NCI-H1436 (cell line): ENCODE measurements around the gene MGAT5.

ENCODE experiments used
- DNase-seq: peaks from one replicate; lab custom pipeline; 2025; lab: John Stamatoyannopoulos, UW

The MGAT5 gene

DNA sequence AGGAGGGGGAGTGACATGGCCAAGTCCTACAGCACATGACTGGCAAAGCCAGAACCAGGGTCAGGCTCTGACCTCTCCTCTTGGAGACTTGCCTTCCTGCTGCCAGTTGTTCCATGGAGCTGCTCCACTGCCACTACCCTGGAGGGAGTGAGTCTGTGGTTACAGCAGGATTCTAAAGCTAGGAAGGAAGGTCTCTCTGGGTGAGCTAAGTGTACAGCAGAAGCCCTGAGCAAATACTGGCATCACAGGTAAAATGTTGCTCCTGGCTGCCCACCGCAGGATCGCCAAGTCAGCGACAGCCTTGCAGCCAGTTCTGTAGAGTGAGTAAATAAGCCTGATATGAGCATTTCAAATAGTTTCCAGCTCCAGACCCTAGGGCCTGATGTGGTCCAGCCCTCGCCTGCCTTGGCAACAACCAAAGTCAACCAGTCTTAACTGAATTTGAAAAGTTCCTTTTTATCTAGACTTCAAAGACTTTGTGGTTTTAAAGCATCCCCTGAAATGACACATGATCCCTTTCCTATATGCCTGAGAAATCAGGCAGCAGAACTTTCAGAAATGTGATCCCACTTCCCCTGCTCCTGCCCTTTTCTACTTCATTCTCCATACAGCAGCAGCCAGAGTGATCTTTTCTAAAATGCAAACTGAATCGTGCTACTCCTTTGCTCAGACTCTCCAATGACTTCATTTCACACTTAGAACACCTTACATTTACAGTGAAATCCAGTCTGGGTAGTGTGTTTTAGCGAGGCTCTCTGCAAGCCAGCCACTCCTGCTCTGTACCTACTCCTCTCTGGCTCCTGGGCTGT lies 114.3 kb downstream of the MGAT5 start:
- DNase-seq, result no peak

DNA sequence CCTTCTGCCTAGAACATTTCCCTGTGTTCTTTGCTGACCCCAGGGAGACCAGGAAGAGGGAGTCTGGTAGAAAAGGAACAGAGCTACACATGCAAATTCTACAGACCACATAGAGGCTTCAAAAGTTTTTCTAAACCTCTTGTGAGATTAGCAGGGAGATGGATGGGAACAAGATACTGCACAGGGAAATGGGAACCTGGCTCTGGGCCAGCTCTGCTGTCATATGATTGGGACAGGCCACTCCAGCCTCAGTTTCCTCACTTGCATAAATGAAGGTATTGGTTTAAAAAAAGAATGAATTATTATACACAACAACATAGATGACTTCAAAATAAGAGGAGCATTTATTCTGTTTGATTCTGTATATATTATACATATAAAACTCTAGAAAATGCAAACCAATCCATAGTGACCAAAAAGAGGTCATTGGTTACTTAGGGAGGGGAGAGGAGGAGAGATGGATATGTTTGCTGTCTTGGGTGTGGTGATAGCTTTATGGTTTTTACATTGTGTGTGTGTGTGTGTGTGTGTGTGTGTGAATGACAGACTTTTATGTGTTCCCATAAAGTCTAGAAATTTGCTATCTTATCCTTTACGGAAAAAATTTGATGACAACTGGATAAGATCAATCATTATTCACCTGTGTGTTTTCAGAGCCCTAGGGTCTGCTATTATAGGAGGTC lies 115.5 kb downstream of the MGAT5 start:
- no peak for DNase-seq

DNA sequence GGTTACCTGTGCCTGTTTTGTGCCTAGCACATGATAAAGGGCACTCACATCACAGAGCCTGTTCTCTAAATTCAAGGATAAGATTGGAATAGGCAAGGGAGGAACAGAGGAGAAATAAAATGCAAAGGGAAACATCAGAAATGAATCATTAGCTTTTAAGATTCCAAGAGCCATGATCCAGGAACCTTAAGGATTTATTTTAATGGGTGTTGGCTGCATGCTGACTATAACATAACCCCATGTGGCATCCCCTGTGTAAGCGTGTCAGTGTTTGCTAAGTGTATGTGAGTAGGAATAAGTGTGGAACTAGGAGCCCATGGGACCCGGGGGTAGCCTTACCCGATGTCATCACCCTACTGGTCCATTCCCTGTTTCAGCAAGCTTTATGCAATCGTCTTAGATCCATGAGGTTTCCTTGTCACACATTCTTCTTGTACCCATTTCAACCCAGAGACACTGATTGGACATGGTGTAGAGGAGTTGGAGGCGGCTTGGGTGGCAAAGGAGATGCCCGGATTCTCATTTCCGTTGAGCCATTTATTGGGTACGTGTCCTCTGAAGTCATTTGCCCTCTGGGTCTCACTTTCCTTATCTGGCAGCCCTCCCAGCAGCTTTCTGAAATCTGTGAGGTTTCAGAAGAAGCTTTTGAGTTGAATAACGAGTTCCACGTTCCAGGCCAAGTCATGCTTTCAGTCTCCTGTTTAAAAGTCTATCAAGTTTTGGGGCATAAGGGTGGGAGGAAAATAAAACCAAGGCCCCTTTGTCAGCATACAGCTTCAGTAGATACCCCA lies 117.0 kb downstream of the MGAT5 start:
- DNase-seq, result no peak

DNA sequence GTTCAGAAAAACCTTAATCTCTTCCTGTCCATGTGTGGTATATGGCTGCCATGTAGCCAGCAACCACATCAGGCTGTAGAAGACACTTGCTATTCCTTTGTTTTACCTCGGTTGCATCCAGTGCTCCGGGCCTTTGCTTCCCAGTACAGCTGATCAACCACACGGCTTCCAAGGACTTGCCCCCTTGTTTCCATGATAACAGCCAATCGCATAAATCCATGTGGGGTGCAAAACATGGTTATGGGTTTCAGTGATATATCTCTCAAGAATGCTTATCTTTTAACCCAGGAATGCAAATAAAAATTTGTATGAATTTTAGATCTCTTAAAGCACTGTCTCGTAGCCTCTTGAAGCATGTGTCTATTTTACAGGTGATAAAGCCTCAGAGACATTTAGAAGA lies 118.3 kb downstream of the MGAT5 start:
- no peak for DNase-seq

DNA sequence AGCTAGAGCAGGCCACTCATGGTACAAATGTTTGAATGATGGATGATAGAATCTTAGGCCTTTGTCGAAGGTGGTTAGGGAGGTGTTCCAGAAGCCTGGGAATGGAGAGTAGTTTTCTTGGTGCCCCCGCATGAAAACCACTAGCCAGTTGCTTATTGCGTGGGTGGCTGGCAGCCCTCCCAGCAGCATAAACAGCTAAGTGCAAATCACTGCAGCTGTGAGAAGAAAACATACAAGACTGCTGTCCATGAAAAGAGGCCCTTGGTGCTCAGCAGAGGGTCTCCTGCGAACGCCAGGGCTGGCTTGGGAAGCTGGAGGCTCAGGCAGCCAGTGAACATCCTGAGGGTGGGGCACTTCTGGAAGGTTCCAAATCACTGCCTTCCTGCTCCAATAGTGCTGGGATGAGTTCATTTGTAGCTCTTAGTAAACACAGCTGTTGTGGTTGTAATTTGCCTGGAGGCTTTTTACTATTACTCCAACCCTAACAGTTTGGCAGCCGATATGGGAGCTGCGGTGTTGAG lies 118.8 kb downstream of the MGAT5 start:
- no peak for DNase-seq

DNA sequence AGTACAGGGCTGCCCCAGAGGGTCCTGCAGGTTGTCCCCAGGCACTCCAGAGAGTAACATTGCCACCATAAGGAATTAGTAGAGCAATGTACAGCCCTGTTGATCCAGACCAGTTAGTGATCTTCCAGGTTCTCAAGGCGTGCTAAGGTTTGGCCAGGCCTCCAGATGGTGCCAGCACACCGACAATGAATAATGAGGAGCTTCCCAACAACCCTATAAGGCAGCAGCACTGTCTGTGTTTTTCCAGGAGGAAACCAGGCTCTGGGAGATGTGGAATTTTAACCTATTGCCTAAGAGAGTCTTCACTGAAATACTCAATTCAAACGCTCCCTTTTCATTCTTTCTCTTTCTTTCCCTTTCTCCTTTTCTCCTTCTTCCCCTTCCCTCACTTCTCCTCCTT lies 122.1 kb downstream of the MGAT5 start:
- no peak for DNase-seq

DNA sequence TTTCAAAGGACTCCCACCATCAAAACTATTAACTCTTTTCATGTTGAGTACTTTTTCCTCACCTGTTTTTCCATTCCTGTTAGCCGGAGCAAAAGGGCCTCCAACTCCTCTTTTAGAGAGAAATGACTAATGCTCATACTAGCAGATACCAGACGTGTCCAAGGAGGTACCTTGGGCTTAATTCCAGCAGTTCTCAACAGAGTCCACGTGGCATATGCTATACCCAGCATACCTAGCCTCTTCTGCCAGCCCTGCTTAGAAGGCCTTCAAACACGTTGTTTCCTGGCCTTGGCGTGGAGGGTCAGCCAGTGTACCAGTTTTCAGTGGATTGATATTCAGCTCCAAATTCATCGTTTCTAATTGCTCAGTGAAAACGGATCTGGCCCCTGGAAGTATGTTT lies 123.9 kb downstream of the MGAT5 start:
- DNase-seq, result no peak

DNA sequence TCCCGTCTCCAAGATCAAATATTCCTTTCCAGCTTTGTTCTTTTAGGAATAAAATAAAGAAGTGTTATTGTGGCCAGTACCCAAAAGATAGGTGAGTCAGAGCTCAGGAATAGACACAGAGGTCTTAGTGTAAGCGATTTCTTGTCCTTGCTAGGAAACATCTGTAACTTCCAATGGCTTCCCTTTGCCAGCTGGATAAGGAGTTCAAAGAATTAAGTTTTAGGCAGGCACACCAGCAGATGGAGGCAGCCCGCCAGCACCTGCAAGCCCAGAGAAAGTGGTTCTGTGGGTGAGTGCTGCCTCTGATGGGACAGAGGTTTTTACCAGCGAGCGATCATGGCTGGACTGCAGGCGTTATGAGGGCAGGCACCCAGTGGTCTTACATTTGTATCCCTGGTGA lies 125.4 kb downstream of the MGAT5 start:
- DNase-seq, result no peak

DNA sequence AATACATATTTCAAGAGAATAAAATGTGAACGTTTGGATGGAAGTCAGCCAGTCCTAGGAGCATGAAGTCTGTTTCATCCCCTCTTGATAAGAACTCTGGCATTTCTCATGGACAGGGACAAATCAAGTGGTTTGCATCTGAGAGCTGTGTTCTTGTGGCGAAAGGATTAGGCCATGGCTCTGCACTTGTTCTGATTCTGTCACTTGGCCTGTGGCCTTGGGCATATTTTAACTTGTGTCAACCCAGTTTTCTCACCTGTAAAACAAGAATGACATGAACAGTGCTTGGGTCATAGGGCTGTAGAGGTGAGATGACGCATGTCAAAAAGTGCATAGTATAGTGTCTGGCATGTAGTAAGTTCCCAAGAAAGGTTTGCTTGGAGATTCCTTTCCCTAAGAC lies 125.8 kb downstream of the MGAT5 start:
- no peak for DNase-seq

DNA sequence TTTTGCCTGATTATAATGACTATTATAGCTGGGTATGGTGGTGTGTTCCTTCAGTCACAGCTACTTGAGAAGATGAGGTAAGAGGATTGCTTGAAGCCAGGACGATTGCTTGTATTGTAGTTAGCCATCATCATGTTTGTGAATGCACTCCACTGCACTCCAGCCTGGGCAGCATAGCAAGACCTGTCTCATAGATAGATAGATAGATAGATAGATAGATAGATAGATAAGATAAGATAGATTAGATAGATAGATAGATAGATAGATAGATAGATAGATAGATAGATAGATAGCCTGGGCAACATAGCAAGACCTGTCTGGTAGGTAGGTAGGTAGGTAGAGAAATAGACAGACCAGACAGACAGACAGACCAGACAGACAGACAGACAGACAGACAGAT lies 127.3 kb downstream of the MGAT5 start:
- no peak for DNase-seq

DNA sequence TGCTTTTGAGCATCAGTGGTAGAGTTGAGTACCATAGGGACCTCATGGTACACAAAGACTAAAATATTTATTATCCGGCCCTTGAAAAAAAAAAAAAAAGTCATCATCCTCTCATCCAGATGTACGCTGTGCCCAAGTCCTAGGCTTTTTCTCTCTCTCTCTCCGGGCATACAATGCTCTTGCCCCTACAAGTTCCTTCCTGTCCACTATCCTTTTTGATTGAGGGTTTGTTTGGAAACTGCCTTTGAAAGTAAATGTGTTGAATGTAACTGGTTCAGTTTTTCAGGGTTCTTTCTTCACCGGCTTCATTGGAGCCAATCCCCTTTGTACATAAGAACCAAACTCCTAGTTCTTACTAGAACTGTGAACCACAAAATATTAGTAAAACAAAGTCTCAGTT lies 130.3 kb downstream of the MGAT5 start:
- no peak for DNase-seq

DNA sequence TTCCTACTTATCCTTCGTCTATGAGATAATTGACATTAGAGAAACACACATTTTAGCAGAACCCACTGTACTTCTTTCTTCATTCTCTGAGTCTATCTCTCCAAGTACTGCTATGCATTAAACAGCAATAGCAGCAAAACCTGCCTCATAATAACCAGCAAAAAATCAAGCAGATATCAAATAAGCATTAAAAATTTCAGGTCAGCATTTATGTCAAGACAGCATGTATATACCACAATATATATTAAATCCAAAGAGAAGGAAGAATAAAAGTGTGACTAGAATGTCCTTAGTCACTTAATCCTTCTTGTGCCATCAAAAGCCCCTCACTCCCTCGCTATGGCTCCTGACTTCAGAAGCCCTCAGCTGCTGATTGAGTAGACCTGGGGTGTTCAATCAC lies 131.3 kb downstream of the MGAT5 start:
- DNase-seq, result no peak

DNA sequence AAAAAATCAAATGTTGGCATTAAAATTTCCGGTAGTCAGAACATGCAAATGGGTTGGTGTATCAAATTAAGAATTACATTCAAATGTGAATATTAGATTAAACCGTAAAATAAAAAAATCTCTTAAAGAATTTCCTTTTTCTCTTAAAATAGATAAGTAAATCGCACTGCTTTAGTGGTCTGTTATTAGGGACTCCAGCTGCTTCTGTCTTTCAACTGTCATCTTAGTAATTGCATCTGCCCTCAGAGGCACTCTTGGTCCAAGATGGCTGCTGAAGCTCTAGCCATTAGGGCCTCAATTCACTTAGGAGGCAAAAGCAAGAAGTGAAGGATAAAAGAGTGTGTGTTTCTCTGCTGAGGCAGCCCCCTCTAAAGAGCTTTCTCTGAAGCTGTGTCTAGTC lies 132.4 kb downstream of the MGAT5 start:
- DNase-seq, result no peak

DNA sequence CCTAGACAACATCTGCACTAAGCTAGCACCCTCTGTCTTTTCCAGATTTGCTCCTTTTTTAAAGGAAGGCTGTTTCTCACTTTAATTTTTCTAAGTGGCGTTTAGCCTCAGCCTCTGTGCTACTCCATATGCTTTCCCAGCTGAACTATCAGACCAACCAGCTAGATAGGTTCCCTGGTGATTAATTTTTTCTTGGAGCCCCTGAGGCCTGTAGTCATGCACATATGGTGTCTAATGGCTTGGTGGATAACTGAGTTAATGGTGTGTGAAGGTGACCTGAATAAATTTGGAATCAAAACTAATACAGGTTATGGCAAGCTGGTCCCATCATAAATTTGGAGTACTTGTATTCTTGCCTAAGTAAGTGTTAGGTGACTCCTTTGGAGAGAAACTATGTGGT lies 135.5 kb downstream of the MGAT5 start:
- no peak for DNase-seq

DNA sequence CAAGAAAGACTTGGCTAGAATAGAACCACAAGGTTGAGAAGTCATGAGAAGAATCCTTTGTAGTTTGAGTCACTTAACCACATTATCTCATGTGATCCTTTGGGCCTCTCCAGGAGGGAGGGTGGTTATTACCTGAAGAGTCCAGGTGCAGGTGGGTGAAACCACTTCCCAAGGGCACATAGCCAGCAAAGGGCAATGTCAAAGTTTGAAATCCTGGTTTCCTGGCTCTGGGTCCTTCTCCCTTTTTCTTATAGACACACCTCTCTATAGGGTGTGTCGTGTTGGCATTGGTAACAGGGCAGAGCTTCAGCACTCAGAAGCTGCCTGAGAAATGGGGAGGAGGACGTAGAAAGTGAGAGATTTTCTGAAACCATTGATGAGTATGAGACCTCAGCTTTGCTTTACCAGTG lies 137.9 kb downstream of the MGAT5 start:
- DNase-seq, result no peak

DNA sequence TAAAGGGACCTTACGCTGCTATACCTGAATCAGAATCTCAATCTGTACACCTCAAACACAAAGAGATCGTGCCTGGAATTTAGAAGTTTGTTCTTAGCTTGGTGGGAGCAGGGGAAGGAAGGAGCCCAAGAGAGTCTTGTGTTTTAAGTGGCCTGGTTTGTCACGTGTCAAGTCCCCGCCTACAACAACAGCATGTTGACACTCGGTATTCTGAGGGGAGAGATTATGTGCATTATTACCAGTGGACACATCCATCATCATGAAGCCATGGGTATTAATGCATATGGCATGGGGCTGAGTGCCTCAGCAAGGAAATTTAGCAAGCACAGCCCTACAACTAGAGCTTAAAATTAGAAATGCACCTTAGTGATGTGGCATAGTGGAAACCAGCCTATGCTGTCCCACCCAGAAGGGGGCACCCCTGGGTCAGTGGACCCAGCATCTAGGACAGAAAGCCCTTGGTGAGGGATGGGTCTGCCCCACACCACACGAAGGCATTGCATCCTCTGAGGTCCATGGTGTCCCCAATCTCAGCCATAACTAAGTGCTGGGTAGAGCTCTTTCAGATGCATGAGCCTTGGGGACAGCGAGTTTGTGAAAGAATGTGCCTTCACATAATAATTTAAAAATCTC lies 138.7 kb downstream of the MGAT5 start:
- DNase-seq, result no peak

DNA sequence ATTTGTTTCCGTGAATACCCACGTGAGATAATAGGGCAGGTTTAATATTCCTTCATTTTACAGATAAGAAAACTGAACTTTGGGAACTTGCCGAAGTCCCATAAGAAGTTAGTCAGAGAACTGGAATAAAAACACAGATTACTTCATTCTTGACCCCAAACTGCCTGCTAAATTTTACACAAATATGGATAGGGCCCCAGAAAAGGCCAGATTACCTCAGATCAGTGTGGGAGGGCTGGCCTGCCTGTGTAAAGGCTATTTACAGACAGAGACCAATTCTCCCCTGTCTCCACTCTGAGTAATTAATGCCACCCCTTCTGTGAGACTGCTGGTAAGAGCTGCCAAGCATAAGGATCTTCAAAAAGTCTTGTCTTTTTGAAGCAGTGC lies 139.2 kb downstream of the MGAT5 start:
- no peak for DNase-seq

DNA sequence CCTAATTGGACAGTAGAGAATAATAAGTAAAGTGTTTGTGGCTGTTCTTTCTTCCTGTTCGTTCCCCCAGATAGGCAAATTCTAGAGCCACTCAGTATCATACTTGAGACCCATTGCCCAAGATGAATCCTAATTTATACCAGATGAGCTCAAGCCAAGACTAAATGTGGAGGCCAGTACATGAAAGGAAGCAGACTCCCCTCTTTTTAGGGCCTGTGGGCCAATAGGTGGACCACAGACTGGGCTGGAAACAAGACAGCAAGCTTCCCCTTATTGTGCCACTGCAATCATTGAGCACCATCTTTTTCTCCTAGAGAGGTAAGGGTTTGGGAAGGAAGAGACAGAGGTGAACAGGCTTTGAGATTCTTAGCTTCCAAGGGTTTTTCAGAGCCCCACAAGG lies 141.9 kb downstream of the MGAT5 start:
- DNase-seq, result no peak

DNA sequence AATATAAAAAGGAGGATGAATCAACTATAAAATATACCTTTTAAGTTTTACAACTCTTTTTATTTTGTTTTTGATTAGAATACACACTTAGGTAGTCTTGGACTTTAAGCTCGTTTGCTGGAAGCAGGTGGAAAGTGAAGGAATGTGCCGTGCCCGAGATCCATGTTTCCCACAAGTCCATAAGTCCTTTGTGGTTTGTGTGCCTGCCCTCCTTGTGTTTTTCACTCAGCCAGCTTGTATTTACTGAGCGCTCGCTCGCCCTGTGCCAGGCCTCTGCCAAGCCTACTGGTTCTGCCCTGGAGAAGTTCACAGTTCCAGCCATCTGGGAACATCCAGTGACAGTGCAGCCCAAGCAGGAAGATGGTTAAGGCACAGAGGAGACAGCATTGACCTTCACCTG lies 142.6 kb downstream of the MGAT5 start:
- no peak for DNase-seq

DNA sequence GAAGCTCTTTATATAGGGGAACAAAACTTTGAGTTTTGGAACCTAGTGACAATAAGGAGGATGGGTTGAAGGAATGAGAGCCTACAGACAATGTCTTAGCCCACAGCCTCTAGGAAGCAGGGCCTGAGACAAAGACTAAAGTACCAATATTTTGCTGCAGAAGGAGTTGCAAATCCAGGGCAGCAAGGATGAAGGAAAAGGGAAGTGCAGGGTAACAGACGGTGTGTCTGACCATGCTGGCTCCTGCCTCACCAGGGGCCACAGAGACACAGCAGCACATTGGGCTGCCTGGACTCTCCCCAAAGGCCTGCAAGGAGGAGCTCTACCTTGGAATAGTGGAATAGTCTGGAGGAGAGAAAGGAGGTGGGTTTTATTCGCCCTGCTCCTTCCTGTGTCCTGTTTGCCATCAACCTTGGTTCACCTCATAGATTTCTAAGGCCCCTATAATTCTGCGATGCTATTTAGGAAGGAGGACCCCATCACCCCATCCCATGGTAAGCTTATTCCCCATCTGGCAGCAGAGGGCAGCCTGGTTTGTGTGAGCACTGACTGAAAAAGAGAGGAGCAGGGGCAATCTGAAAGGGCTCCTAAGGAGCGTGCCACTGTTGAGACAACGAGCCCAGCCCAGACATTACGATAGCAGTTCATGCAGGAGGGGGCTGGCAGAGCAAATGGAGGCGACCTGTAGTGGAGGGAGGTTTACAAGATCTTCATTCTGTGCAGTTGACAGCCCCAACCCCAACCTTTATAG lies 143.4 kb downstream of the MGAT5 start:
- no peak for DNase-seq

DNA sequence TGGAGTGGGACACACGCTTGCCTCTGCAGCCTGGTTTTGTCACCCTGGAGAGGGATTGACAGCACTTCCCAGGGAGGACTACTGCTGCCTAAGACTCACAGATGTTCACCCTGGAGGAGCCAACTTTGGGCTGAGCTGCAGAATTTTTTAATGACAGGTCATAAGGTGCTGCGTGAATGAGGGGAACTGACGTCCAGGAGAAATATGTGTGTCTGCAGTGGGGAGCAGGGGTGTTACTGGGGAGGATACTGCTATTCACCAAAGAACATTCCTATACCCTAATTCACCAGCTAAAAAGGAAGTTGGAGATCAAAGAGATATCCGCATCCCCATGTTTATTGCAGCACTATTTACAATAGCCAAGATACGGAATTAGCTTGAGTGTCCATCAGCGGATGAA lies 144.4 kb downstream of the MGAT5 start:
- no peak for DNase-seq

DNA sequence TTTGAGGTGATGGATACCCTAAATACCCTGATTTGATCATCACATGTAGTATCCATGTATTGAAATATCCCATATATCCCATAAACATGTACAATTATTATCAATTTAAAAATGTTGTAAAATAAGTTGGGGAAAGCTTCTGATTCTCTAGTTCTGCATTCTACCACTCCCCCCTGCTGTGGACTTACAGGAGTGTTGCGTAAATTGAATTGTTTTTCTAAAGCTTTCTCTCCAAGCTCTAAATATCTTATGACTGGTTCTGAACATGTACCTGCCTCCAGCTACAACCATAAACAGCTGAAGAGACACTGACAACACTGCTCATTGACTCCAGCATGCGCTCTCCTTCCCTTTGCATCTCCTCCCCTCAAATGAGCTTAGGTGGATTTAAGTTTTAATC lies 145.2 kb downstream of the MGAT5 start:
- no peak for DNase-seq
